Measurements from ENCODE around the gene NPNT. TPM values are rescaled to one million over a fixed set of nuclear protein-coding genes. Genes with fewer than 3 reads are reported as not detected.

The NPNT gene
- total and polyA plus RNA-seq, 8 donors = 56.9 to 380 (median 100) TPM

- no peak for DNase-seq
- Histone ChIP-seq H3K36me3 (no peaks in the 10 kb centered on the region), H3K4me1 (no peaks in the 10 kb centered on the region), H3K27me3 (no peaks in the 10 kb centered on the region), H3K4me3 (no peak overlapping the region), H3K9me3 (peaks cover 0 to 26% of the 10 kb centered on the region in 2 donors), H3K27ac (no peak overlapping the region)
- TF ChIP-seq CTCF (IDR thresholded peaks at IDR 0.05) = no peak
- intact Hi-C loops (cut with DNase I) = no loop called here
- no peak for ATAC-seq
Measured at GRCh38 chr4:106010761-106011160, 115.5 kb downstream of the NPNT start.

GRCh38 chr4:106011387-106011786 lies 116.1 kb downstream of the NPNT start:
- Histone ChIP-seq H3K27ac (no peak overlapping the region), H3K9me3 (peaks cover 0 to 26% of the 10 kb centered on the region in 2 donors), H3K27me3 (no peaks in the 10 kb centered on the region), H3K4me3 (no peak overlapping the region), H3K4me1 (no peaks in the 10 kb centered on the region), H3K36me3 (no peaks in the 10 kb centered on the region)
- ATAC-seq = no peak
- no peak for DNase-seq
- TF ChIP-seq CTCF (IDR thresholded peaks at IDR 0.05) = no peak
- intact Hi-C loops (cut with DNase I) = no loop called here

DNA sequence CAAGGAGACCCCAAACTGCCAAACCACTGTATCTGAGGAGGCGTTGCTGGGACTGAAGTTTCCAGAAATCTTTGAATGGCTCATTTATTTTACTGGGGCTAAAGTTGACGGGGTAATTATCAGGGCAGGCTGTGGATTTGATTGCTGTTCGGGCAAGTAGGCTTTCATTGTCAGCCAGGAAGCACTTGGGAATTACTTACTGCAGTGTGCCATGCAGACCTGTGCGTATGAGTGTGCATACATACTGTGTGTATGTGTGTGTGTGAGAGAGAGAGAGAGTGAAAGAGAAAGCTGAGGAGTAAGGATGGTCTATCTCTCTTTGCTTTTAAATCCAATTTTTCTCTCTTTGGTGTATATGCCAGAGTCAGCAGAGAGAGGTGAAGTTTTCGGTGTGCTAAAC lies 122.7 kb downstream of the NPNT start:
- Histone ChIP-seq H3K36me3 (no peaks in the 10 kb centered on the region), H3K4me1 (no peaks in the 10 kb centered on the region), H3K9me3 (peaks cover 0 to 3% of the 10 kb centered on the region in 2 donors), H3K4me3 (no peak overlapping the region), H3K27me3 (no peaks in the 10 kb centered on the region), H3K27ac (no peak overlapping the region)
- DNase-seq = no peak
- intact Hi-C loops (cut with DNase I) = no loop called here
- no peak for ATAC-seq
- no peak for TF ChIP-seq CTCF (IDR thresholded peaks at IDR 0.05)

GRCh38 chr4:106019771-106020170 lies 124.5 kb downstream of the NPNT start:
- no peak for DNase-seq
- Histone ChIP-seq H3K4me1 (no peaks in the 10 kb centered on the region), H3K27me3 (no peaks in the 10 kb centered on the region), H3K27ac (no peak overlapping the region), H3K36me3 (no peaks in the 10 kb centered on the region), H3K4me3 (no peak overlapping the region), H3K9me3 (no peaks in the 10 kb centered on the region)
- ATAC-seq = no peak
- intact Hi-C loops (cut with DNase I) = no loop called here
- TF ChIP-seq CTCF (IDR thresholded peaks at IDR 0.05) = no peak

Other genes with a start within 250 kb of the NPNT start
- gene INTS12, start 186.8 kb upstream of the NPNT start, total RNA-seq = 10 to 100 TPM; 14.9 to 18.5 TPM
- 10 to 100 TPM; 32.3 to 39.1 (median 35.7) TPM for gene INTS12, start 186.8 kb upstream of the NPNT start, polyA plus RNA-seq (ENCODE audit: insufficient read length in 6 of 6)
- 10 to 100 TPM; 10.8 to 14.5 TPM for gene GSTCD, start 186.7 kb upstream of the NPNT start, total RNA-seq
- 10 to 100 TPM; 12.1 to 16.9 (median 16.1) TPM for gene GSTCD, start 186.7 kb upstream of the NPNT start, polyA plus RNA-seq (ENCODE audit: insufficient read length in 6 of 6)

Measured in left lung (tissue), 10 donors.